Osteocyte (in vitro differentiated cells): Measurements from ENCODE around the gene BRIP1. TPM values are rescaled to one million over a fixed set of nuclear protein-coding genes. Genes with fewer than 3 reads are reported as not detected.
"Not testable (repeated sequence)": the region's sequence is repeated elsewhere in the genome, so short reads cannot be mapped to it uniquely, and the experiment has no call there.

Experiments used
- DNase-seq: peaks from one replicate; pipeline ENCODE4 v3.0.0; 2021; ENCODE audit warnings: mixed read lengths; ENCODE audit not compliant: unreplicated experiment; ENCODE audit errors: extremely low spot score
- H3K27ac Mint-ChIP-seq: one replicate; pipeline ENCODE4 v1.8.0; 2021; ENCODE audit warnings: mild to moderate bottlenecking, mixed read lengths; ENCODE audit not compliant: unreplicated experiment
- H3K27me3 Mint-ChIP-seq: one replicate; pipeline ENCODE4 v1.8.0; 2021; ENCODE audit warnings: mixed read lengths; ENCODE audit not compliant: unreplicated experiment
- H3K36me3 Mint-ChIP-seq: one replicate; pipeline ENCODE4 v1.8.0; 2021; ENCODE audit warnings: mixed read lengths; ENCODE audit not compliant: unreplicated experiment
- H3K4me1 Mint-ChIP-seq: one replicate; pipeline ENCODE4 v1.8.0; 2021; ENCODE audit warnings: mixed read lengths; ENCODE audit not compliant: unreplicated experiment
- H3K4me3 Mint-ChIP-seq: one replicate; pipeline ENCODE4 v1.8.0; 2021; ENCODE audit warnings: mild to moderate bottlenecking, moderate library complexity, mixed read lengths; ENCODE audit not compliant: unreplicated experiment
- H3K9me3 Mint-ChIP-seq: one replicate; pipeline ENCODE4 v1.8.0; 2021; ENCODE audit warnings: mixed read lengths; ENCODE audit not compliant: unreplicated experiment
- CTCF ChIP-seq: fragments of 200-600 bp; sonication (generic); IDR thresholded peaks from 2 replicates; pipeline ENCODE4 v1.5.0; 2021; ENCODE audit warnings: antibody characterized with exemption, mild to moderate bottlenecking, moderate library complexity
- total RNA-seq: library from RNA; stranded (reverse); gene quantifications from 2 replicates; pipeline ENCODE4 v1.2.1, GENCODE V29; 2021

BRIP1 gene
- total RNA-seq, 1 donor from 2014 or later: 4.6 TPM

- DNase-seq: no peak
- no peaks in the 10 kb centered on the region for H3K4me1 Mint-ChIP-seq
- TF ChIP-seq CTCF: no peak
These were observed 191.2 kb downstream of the BRIP1 start for GRCh38 chr17:61672140-61672539.

GRCh38 chr17:61670691-61671090, 192.6 kb downstream of the BRIP1 start:
- H3K27me3 Mint-ChIP-seq: no peaks in the 10 kb centered on the region
- peaks cover 2% of the 10 kb centered on the region for H3K9me3 Mint-ChIP-seq
- H3K27ac Mint-ChIP-seq: no peak overlapping the region
- H3K4me1 Mint-ChIP-seq: no peaks in the 10 kb centered on the region
- no peaks in the 10 kb centered on the region for H3K36me3 Mint-ChIP-seq
- no peak overlapping the region for H3K4me3 Mint-ChIP-seq
- no peak for DNase-seq
- no peak for TF ChIP-seq CTCF

More at GRCh38 chr17:61672140-61672539, 191.2 kb downstream of the BRIP1 start:
- H3K27me3 Mint-ChIP-seq: no peaks in the 10 kb centered on the region
- H3K4me3 Mint-ChIP-seq: no peak overlapping the region
- no peaks in the 10 kb centered on the region for H3K36me3 Mint-ChIP-seq
- H3K27ac Mint-ChIP-seq: no peak overlapping the region
- H3K9me3 Mint-ChIP-seq: peaks cover 3% of the 10 kb centered on the region

- no peak overlapping the region for H3K4me3 Mint-ChIP-seq
- H3K27me3 Mint-ChIP-seq: no peaks in the 10 kb centered on the region
- no peak overlapping the region for H3K27ac Mint-ChIP-seq
- H3K36me3 Mint-ChIP-seq: no peaks in the 10 kb centered on the region
- H3K9me3 Mint-ChIP-seq: no peaks in the 10 kb centered on the region
- TF ChIP-seq CTCF: no peak
- no peak for DNase-seq
- no peaks in the 10 kb centered on the region for H3K4me1 Mint-ChIP-seq
These were observed 193.8 kb downstream of the BRIP1 start for GRCh38 chr17:61669522-61669921.

GRCh38 chr17:61668486-61668885, 194.8 kb downstream of the BRIP1 start:
- H3K36me3 Mint-ChIP-seq: no peaks in the 10 kb centered on the region
- peaks cover 5% of the 10 kb centered on the region for H3K9me3 Mint-ChIP-seq
- no peaks in the 10 kb centered on the region for H3K4me1 Mint-ChIP-seq
- no peak overlapping the region for H3K27ac Mint-ChIP-seq
- DNase-seq: no peak
- TF ChIP-seq CTCF: no peak
- no peaks in the 10 kb centered on the region for H3K27me3 Mint-ChIP-seq
- no peak overlapping the region for H3K4me3 Mint-ChIP-seq

GRCh38 chr17:61666406-61667088, 196.8 kb downstream of the BRIP1 start:
- not testable (repeated sequence) for DNase-seq, H3K4me3 Mint-ChIP-seq, H3K27ac Mint-ChIP-seq, H3K36me3 Mint-ChIP-seq, H3K9me3 Mint-ChIP-seq, H3K4me1 Mint-ChIP-seq, H3K27me3 Mint-ChIP-seq
